DMS 273 (cell line): ENCODE measurements around the gene OLR1.
"Not testable (repeated sequence)": the region's sequence is repeated elsewhere in the genome, so short reads cannot be mapped to it uniquely, and the experiment has no call there.

Experiments used
- DNase-seq: peaks from one replicate; lab custom pipeline; 2025; ENCODE audit not compliant: unreplicated experiment; lab: John Stamatoyannopoulos, UW

OLR1 gene

DNA sequence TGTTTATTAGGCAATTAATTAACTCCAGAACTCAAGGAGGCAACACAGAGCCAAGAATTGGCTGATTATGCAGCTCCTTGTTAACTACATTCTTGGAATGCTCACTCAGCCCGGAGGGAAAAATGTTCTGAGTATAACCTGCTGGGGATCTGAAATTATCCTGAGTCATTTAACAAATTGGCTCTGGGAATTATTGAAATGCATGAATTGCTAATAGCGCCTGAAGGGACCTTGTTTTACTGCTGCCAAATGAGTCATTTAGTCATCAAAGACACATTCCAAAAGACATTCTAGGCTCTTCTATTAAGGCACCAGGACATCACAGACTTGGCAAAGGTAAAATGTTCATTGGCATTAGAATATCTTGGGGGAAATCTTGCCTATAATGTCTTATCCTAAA lies 19.9 kb upstream of the OLR1 start:
- DNase-seq, result no peak

GRCh38 chr12:10190558-10191388 lies 18.8 kb upstream of the OLR1 start:
- peak; percentile 49 for DNase-seq

DNA sequence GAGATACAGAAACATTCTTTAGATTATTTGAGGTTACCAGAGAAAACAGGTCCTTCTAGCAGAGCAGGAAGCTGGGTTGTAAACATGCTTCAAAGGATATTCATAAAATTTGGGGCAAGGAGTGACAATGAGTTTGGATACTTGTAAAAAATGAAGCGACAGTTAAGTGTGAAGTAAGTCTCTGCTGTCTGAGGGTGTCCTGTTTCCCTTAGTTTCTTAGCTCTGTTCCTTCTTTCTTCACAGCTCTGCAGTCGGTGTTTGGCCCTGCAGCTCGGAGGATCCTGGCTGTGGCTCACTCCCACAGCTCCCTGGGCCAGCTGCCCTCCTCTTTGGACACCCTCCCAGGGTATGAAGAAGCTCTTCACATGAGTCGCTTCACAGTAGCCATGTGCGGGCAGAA lies 17.7 kb upstream of the OLR1 start:
- DNase-seq, result no peak

DNA sequence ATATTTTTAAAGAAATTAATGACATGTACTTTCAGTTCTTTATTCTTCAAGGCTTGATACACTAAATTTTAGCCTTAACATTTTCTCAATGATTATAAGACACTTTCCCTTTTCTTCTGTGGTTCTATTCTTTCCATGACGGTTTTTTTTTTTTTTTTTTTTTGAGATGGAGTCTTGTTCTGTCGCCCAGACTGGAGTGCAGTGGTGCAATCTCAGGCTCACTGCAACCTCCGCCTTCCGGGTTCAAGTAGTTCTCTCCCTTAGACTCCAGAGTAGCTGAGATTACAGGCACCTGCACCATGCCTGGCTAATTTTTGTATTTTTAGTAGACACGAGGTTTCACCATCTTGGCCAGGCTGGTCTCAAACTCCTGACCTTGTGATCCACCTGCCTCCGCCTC lies 15.0 kb upstream of the OLR1 start:
- DNase-seq, result not testable (repeated sequence)

DNA sequence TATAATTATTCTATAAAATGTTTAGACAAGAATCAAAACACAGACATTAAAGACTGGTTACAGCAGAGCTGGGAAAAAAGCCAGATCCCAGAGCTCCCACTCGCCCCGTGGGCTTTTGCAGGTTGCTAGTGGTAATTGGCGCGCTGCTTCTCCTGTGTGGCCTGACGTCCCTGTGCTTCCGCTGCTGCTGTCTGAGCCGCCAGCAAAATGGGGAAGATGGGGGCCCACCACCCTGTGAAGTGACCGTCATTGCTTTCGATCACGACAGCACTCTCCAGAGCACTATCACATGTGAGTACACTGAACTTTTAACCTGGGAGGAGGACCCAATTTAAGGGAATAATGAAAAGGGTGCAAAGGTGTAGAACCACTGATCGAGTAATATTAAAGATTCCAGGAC lies 14.4 kb upstream of the OLR1 start:
- no peak for DNase-seq

- no peak for DNase-seq
Measured at GRCh38 chr12:10184261-10184843, 12.4 kb upstream of the OLR1 start.

DNA sequence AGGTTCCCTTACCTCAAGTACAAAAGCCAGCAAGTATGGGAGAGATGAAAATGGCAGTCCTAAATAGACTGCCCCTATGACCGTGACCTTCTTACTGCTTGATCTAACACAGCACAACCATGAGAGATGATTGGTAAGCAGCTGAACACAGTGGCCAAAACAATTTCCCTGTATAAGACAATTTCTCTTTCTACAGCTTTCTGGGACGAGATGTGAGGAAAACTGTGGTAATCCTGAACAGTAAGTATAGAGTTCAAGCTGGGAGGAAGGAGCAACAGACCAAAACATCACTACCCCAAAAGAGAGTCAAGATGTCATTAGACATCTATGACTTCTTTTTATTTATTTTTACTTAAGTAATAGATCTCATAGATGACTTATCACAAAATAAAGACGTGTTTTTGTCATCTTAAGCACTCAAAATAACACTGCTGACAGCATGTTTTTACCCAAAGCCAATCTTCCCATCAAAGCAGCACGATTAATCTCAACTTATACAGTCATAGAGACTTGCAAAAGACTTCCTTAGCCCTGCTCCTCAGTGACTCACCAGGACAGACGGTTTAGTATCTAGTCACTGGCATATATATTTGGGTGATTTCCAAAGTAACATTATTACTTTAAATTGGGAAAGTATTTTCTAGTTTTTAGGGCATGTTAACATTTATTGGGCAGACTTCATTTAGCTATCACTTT lies 10.6 kb upstream of the OLR1 start:
- no peak for DNase-seq

DNA sequence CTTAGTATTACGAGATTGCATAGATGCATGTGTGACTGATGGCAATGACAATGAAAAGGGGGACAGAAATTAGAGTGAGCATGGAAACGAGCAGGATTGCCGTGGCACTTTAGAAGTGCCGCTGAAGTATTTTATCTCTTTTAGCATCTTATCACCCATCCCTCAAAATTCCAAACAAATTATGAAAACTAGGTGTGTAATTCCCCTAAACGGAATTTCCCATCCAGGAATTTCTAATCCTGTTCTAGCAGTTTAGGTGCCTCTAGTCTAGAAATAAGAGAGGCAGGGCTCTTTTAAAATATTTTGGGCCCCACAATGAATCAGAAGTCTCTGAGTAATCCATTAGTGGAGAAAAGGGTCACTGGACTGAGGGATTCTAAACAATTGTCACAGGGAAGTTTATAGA lies 7.8 kb upstream of the OLR1 start:
- DNase-seq, result no peak

GRCh38 chr12:10178821-10179220 lies 6.9 kb upstream of the OLR1 start, which contains the start of gene TMEM52B:
Gene TMEM52B (plus strand): TSS chr12:10179032. CDS start chr12:10179575, 543 bp downstream.
- DNase-seq, result no peak

GRCh38 chr12:10175846-10176636 lies 4.1 kb upstream of the OLR1 start:
- DNase-seq, result no peak

- DNase-seq, result no peak
Measured at GRCh38 chr12:10174986-10175614, 3.2 kb upstream of the OLR1 start.

DNA sequence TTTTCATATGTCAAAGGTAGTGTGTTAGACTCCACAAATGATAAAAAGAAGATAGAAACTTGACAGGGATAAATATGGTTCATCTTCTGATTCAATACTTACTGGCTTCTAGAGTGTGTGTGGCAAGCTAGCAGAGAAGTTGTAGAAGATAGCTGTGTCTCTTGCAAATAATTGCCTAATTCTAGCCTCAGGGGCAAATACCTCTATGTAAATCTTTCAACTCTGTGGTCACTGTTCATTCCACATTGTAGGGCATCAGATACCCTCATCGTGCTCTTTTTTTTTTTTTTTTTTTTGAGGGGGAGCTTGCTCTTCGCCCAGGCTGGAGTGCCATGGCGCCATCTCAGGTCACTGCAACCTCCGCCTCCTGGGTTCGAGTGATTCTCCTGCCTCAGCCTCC lies 1.7 kb downstream of the OLR1 start:
- no peak for DNase-seq

GRCh38 chr12:10169104-10169503 lies 2.8 kb downstream of the OLR1 start:
- no peak for DNase-seq

- DNase-seq, result no peak
Measured at GRCh38 chr12:10167599-10167998, 4.3 kb downstream of the OLR1 start.

DNA sequence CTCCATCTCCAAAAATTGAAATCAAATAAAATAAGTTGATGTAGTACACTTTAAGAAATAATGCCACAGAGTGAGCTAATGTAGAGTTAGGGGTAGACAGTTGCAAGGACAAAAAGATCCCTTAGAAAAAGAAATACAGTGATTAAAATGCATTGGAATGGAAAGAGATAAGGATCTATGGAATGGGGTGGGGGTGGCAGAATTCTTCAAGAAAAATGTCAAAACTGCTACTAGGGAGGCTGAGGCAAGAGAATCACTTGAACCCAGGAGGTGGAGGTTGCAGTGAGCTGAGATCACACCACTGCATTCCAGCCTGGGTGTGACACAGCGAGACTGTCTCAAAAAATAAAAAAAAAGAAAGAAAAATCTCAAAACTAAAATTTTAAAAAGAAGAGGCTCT lies 6.5 kb downstream of the OLR1 start:
- no peak for DNase-seq

- DNase-seq, result no peak
Measured at GRCh38 chr12:10163084-10163483, 8.8 kb downstream of the OLR1 start.

DNA sequence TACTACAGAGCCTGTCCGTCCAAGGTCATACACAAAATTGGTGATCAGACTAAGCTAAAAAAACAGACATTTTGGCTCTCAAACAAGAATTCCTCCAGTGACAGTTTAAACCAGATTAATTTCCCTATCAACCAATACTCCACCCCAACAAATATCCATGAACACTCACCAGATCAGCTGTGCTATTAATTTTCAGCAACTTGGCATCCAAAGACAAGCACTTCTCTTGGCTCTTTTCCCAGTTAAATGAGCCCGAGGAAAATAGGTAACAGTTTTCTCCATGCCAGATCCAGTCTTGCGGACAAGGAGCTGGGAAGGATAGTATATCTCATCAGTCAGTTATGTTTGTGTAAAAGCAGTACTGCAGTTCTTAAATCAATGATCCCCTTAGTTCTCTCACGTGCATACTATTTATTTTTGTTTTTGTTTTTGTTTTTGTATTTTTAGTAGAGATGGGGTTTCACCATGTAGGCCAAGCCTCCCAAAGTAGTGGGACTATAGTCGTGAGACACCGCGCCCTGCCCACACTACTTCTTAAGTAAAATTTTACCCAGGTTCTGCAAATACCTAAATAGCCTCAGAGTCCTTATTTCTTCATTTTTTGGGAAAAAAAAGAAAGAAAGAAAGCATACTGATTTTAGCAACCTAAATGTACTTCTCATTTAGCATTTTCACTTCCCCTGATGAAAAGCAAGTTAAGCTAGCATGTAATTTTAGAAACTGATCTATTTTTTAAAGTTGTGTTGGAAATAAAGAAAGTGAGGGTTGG lies 11.1 kb downstream of the OLR1 start:
- no peak for DNase-seq

GRCh38 chr12:10159280-10159679 lies 12.7 kb downstream of the OLR1 start:
- DNase-seq, result no peak

GRCh38 chr12:10158406-10158805 lies 13.5 kb downstream of the OLR1 start:
- no peak for DNase-seq

GRCh38 chr12:10155966-10156365 lies 16.0 kb downstream of the OLR1 start:
- DNase-seq, result no peak
